GM12878 (cell line): ENCODE results near the gene ITGA3. TPM values are rescaled to one million over a fixed set of nuclear protein-coding genes. Genes with fewer than 3 reads are reported as not detected.

ENCODE experiments used
- CTCF ChIP-seq, 3 experiments: IDR thresholded peaks in 2 of 3; conservative IDR thresholded peaks in 1 of 3; 2 replicates each; pipeline ENCODE4 v1.5.1; 2011; ENCODE audit warnings: low read depth in 3 of 3, low read length in 3 of 3, mild to moderate bottlenecking in 3 of 3, control low read depth in 2 of 3, moderate library complexity in 2 of 3, inconsistent platforms in 1 of 3, mixed read lengths in 1 of 3; ENCODE audit not compliant: control insufficient read depth in 2 of 3, insufficient read depth in 1 of 3; ENCODE audit errors: extremely low read depth in 1 of 3
- E2F4 ChIP-seq: IDR thresholded peaks from 2 replicates; pipeline ENCODE4 v1.6.1; 2012; ENCODE audit warnings: low read depth, low read length, improper control_type of control experiment
- E4F1 ChIP-seq: fragments of 450-650 bp; IDR thresholded peaks from 2 replicates; pipeline ENCODE4 v1.6.1; 2018; ENCODE audit warnings: borderline replicate concordance, mild to moderate bottlenecking; ENCODE audit not compliant: partially characterized antibody
- FOS ChIP-seq: IDR thresholded peaks from 3 replicates; pipeline ENCODE4 v1.6.1; 2011; ENCODE audit warnings: borderline replicate concordance; ENCODE audit not compliant: insufficient read length; ENCODE audit errors: extremely low read depth
- FOXK2 ChIP-seq: fragments of 450-650 bp; IDR thresholded peaks from 2 replicates; pipeline ENCODE4 v1.6.1; 2017; ENCODE audit warnings: mild to moderate bottlenecking, moderate library complexity
- KAT2A ChIP-seq: conservative IDR thresholded peaks from 2 replicates; pipeline ENCODE4 v1.6.1; 2011; ENCODE audit warnings: low read depth, low read length; ENCODE audit not compliant: control insufficient read depth
- NFIC ChIP-seq: IDR thresholded peaks from 2 replicates; pipeline ENCODE4 v1.6.1; 2012; ENCODE audit warnings: low read depth, mild to moderate bottlenecking, inconsistent platforms, low read length, moderate library complexity
- NKRF ChIP-seq: fragments of 450-650 bp; conservative IDR thresholded peaks from 2 replicates; pipeline ENCODE4 v1.6.1; 2017; ENCODE audit warnings: mild to moderate bottlenecking, moderate library complexity
- NR2C2 ChIP-seq: IDR thresholded peaks from 2 replicates; pipeline ENCODE4 v1.6.1; 2011; ENCODE audit warnings: borderline replicate concordance, low read depth; ENCODE audit not compliant: control insufficient read depth, insufficient read length
- SP1 ChIP-seq: IDR thresholded peaks from one replicate; pipeline ENCODE4 v1.6.1; 2011; ENCODE audit warnings: low read depth, low read length
- SUZ12 ChIP-seq: fragments of 200-600 bp; sonication (generic); IDR thresholded peaks from one replicate; pipeline ENCODE4 v1.6.1; 2018; ENCODE audit warnings: antibody characterized with exemption, mild to moderate bottlenecking; ENCODE audit not compliant: unreplicated experiment
- TCF3 ChIP-seq: IDR thresholded peaks from 2 replicates; pipeline ENCODE4 v1.6.1; 2012; ENCODE audit warnings: low read depth, mild to moderate bottlenecking, low read length, borderline replicate concordance; ENCODE audit not compliant: insufficient read depth
- ZBTB33 ChIP-seq: fragments of 450-650 bp; IDR thresholded peaks from 2 replicates; pipeline ENCODE4 v1.6.1; 2017; ENCODE audit warnings: mild to moderate bottlenecking
- ZSCAN29 ChIP-seq: fragments of 450-650 bp; IDR thresholded peaks from 2 replicates; pipeline ENCODE4 v1.6.1; 2017; ENCODE audit warnings: mild to moderate bottlenecking, moderate library complexity
- polyA plus RNA-seq, 11 experiments: library from polyadenylated mRNA; depleted of rRNA in 4 of 11; unstranded in 6 of 11; stranded (reverse) in 5 of 11; fragments of >200 nt; fragmentation: Nextera tagmentation in 4 of 11; fragmentation: Illumina TruSeq in 1 of 11; extraction: Ambion mirVana in 4 of 11; extraction: Trizol in 1 of 11; gene quantifications; 1 replicate in 1 of 11; 2 replicates in 10 of 11; pipeline versions ENCODE4 v1.2.1 to v1.2.3, GENCODE V29; 2011 to 2016; ENCODE audit warnings: inconsistent platforms in 2 of 11, missing spikeins in 2 of 11, low read depth in 1 of 11
- total RNA-seq, 4 experiments: library from RNA; depleted of rRNA in 3 of 4; stranded (reverse); fragments of >200 nt in 3 of 4; fragmentation: Illumina TruSeq in 1 of 4; extraction: Trizol in 1 of 4; gene quantifications; 2 replicates each; pipeline versions ENCODE4 v1.2.1 to v1.2.3, GENCODE V29; 2013 to 2021
- TF ChIP-seq, protein P1 (sequence below): fragments of 450-650 bp; IDR thresholded peaks from 2 replicates; pipeline ENCODE4 v1.6.1; 2018; ENCODE audit warnings: mild to moderate bottlenecking, low read depth, moderate library complexity; ENCODE audit not compliant: partially characterized antibody

The ITGA3 gene
- total and polyA plus RNA-seq, 10 of the 15 experiments (the other 5 are each of a cell fraction or from before 2014, with no cell fraction given), result 0.29 to 13.4 (median 6.6) TPM

DNA sequence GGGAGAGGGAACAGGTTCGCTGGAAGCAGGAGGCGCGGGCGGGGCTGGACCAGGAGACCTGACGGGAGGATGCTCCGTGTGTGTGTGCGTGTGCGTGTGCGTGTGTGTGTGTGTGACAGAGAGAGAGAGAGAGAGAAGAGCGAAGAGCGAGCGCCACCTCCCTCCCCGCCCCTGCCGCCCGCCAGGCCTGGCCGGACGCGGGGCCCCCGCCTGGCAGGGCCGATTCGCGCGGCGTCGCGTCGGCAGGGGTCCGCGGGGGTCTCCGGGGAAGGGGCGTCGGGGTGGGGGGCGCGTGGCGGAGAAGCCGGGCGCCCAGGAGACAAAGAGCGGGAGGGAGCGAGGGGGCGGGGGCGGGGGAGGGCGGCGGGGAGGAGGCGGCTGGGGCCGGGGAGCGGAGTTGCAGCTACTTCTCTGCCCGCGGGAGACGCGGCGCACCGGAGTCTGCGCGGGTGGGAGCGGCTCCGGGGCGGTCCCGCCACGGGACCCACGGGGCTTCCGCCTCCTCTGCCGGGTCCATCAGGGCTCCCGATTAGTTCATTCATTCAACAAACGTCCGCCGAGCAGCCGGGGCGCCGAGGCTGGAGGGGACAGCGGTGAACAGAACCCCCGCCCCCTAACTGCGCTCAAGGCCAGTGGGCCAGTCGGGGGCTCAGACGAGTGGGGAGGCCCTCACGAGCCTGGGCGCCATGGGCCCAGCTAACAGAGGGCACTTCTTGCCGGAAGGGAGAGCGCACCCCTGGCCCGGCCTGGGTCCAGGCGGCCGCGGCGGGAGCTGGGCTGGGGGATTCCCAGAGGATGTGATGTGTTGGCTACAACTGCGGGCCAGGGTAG, 74.0 kb downstream of the ITGA3 start, which contains the start of gene SAMD14 (continued):
- TF ChIP-seq, protein P1, sequence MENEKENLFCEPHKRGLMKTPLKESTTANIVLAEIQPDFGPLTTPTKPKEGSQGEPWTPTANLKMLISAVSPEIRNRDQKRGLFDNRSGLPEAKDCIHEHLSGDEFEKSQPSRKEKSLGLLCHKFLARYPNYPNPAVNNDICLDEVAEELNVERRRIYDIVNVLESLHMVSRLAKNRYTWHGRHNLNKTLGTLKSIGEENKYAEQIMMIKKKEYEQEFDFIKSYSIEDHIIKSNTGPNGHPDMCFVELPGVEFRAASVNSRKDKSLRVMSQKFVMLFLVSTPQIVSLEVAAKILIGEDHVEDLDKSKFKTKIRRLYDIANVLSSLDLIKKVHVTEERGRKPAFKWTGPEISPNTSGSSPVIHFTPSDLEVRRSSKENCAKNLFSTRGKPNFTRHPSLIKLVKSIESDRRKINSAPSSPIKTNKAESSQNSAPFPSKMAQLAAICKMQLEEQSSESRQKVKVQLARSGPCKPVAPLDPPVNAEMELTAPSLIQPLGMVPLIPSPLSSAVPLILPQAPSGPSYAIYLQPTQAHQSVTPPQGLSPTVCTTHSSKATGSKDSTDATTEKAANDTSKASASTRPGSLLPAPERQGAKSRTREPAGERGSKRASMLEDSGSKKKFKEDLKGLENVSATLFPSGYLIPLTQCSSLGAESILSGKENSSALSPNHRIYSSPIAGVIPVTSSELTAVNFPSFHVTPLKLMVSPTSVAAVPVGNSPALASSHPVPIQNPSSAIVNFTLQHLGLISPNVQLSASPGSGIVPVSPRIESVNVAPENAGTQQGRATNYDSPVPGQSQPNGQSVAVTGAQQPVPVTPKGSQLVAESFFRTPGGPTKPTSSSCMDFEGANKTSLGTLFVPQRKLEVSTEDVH, result no peak
- TF ChIP-seq NR2C2 (no peak), FOS (no peak), CTCF (IDR thresholded peaks at IDR 0.05 in 2 of 3, conservative IDR thresholded peaks at IDR 0.05 in 1 of 3; ENCODE audit: control insufficient read depth in 2 of 3, extremely low read depth in 1 of 3, insufficient read depth in 1 of 3, low read depth in 3 of 3, low read length in 3 of 3) (no peak), ZSCAN29 (no peak), SP1 (no peak), NFIC (no peak), KAT2A (no peak), TCF3 (no peak), FOXK2 (no peak), SUZ12 (no peak), NKRF (peak; percentile 56), E2F4 (no peak), ZBTB33 (no peak), E4F1 (no peak)
